Lower leg skin (tissue), 3 donors: Measurements from ENCODE around the gene MAD1L1.

Experiments
- POLR2A ChIP-seq, 2 donors: fragments of 450-650 bp; IDR thresholded peaks; one replicate each; pipeline ENCODE4 v1.6.1; 2016 to 2017; ENCODE audit warnings: antibody characterized with exemption in 2 of 2, mild to moderate bottlenecking in 1 of 2, moderate library complexity in 1 of 2
- TF ChIP-seq, protein P1 (sequence below), 3 donors: fragments of 450-650 bp; IDR thresholded peaks; one replicate each; pipeline ENCODE4 v1.5.1; 2016; ENCODE audit warnings: antibody characterized with exemption in 3 of 3, mild to moderate bottlenecking in 3 of 3, moderate library complexity in 2 of 3

DNA sequence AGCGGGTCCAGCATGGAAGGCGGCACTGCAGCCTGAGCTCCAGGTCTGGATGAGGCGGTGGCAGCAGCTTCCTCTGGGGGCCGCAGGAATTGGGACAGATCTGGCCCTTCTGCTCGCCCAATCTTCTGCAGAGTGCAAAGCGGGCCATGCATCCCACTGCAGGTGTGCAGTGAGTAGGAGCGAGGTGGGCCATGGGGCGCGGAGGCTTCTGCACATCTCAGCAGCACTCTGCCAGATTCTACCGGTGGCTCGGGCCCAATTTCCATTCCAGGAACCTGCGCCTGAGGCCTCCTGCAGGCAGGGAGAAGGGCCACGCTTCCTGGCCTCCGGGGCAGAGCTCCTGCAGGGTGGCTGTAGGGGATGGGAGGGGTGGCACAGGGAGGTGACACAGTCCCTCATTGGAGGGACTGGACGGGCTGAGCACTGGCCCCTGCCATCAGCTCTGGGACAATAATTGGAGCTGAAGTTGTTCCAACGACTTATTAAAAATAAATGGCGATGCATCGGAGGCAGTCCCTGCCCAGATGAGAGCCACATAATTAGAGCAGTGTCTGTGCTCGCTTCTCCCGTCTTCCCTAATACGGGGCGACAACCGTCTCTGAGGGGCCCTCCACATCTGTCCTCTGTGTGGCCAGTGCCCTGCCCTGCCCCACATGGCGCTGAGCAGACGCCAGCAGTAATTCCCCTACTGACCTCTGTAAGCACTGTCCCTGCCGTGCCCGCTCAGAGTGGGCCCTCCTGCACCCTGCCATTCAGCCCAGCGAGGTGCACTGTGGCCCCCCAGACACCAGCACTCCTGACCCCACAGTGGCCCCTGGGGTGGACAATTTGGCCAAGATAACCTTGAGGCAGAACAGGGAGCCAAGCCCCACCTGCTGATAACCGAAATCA, 365.1 kb downstream of the MAD1L1 start:
- TF ChIP-seq, protein P1, sequence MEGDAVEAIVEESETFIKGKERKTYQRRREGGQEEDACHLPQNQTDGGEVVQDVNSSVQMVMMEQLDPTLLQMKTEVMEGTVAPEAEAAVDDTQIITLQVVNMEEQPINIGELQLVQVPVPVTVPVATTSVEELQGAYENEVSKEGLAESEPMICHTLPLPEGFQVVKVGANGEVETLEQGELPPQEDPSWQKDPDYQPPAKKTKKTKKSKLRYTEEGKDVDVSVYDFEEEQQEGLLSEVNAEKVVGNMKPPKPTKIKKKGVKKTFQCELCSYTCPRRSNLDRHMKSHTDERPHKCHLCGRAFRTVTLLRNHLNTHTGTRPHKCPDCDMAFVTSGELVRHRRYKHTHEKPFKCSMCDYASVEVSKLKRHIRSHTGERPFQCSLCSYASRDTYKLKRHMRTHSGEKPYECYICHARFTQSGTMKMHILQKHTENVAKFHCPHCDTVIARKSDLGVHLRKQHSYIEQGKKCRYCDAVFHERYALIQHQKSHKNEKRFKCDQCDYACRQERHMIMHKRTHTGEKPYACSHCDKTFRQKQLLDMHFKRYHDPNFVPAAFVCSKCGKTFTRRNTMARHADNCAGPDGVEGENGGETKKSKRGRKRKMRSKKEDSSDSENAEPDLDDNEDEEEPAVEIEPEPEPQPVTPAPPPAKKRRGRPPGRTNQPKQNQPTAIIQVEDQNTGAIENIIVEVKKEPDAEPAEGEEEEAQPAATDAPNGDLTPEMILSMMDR (IDR thresholded peaks at IDR 0.05) = no peak
- TF ChIP-seq POLR2A (IDR thresholded peaks at IDR 0.05) = no peak
